Skeletal muscle satellite cell (primary cell): ENCODE measurements around the gene PNPLA5.

Experiments
- H3K27me3 ChIP-seq: 2 replicates; pipeline ENCODE4 v1.7.0; 2013; ENCODE audit warnings: low read length; ENCODE audit not compliant: control insufficient read depth, insufficient read depth
- H3K36me3 ChIP-seq: 2 replicates; pipeline ENCODE4 v1.7.0; 2013; ENCODE audit warnings: mild to moderate bottlenecking, control low read depth, low read length; ENCODE audit not compliant: insufficient read depth
- H3K4me1 ChIP-seq: 2 replicates; pipeline ENCODE4 v1.7.0; 2013; ENCODE audit warnings: low read length; ENCODE audit not compliant: control insufficient read depth, insufficient read depth
- H3K4me2 ChIP-seq: 2 replicates; pipeline ENCODE4 v1.7.0; 2013; ENCODE audit warnings: mild to moderate bottlenecking, low read length
- H3K4me3 ChIP-seq: 2 replicates; pipeline ENCODE4 v1.7.0; 2013; ENCODE audit warnings: low read length
- H3K9ac ChIP-seq: 2 replicates; pipeline ENCODE4 v1.7.0; 2013; ENCODE audit warnings: mild to moderate bottlenecking, low read depth, low read length, moderate library complexity
- H3K9me3 ChIP-seq: replicated peaks from 2 replicates; pipeline ENCODE4 v1.7.0; 2013; ENCODE audit warnings: mild to moderate bottlenecking, control low read depth, low read length

Gene PNPLA5

GRCh38 chr22:43850529-43850928, 41.3 kb downstream of the PNPLA5 start:
- no peaks in the 10 kb centered on the region for H3K4me1 ChIP-seq
- H3K27me3 ChIP-seq = peaks cover 52% of the 10 kb centered on the region
- H3K36me3 ChIP-seq = no peaks in the 10 kb centered on the region
- no peaks in the 10 kb centered on the region for H3K9me3 ChIP-seq
- no peak overlapping the region for H3K9ac ChIP-seq
- H3K4me3 ChIP-seq = no peak overlapping the region
- no peak overlapping the region for H3K4me2 ChIP-seq

DNA sequence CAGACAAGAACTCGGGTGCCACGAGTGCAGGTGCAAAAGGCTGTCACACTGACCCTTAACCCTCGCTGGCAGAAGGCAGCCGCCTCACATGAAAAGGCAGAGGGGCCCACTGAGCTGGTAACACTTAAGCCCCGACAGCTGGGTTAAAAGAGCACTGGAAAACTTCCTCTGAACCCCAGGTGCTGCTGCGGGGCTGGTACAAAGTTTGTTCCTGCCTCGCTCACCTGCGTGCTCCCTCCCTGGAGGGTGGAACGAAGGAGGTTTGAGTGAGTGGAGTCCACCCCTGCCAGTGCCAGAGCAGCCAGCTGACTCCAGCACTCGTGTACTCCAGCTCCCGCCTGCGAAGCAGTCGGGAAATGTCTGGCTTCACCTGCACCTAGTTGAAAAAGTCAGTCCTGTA, 42.1 kb downstream of the PNPLA5 start:
- Histone ChIP-seq H3K4me1 (no peaks in the 10 kb centered on the region), H3K9ac (no peak overlapping the region), H3K4me3 (no peak overlapping the region), H3K4me2 (no peak overlapping the region), H3K9me3 (no peaks in the 10 kb centered on the region), H3K36me3 (no peaks in the 10 kb centered on the region), H3K27me3 (peaks cover 57% of the 10 kb centered on the region)

DNA sequence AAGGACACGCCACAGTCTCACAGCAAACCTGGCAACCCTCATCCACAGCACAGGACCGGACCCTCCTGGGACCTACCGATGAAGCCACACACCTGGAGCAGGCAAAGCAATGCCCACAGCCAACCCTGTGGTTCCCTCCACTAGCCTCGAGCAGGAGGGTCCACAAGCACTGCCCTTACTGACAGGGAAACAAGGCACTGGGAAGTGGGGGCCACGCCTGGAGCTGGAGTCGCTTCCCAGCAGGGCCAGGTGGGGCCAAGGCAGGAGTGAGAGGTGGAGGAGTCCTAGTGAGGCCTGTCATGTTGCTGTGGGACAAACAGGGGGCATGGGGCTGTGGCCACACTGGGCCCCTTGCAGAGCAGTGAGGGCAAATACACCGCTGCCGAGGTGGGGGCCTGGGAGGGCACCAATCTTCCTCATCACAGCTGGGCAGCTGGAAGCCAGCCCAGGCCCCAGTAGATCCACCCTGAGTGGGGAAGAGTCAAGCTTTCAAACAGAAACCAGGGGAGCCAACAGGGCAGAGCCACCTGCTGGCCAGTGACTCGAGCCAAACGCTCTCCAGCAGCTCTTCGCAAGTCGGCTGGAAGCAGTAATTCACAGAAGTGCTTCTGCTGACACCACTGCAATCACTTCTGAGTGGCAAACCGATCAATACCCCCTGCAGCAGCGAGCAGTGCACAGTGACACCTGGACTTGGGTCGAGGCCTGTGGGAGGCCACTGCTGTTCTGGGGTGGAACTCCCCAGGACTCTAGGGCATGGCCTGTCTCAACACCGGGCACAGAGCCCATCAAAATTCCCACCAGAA, 43.2 kb downstream of the PNPLA5 start:
- Histone ChIP-seq H3K4me2 (no peak overlapping the region), H3K9me3 (no peaks in the 10 kb centered on the region), H3K4me1 (no peaks in the 10 kb centered on the region), H3K27me3 (peaks cover 65% of the 10 kb centered on the region), H3K4me3 (no peak overlapping the region), H3K36me3 (no peaks in the 10 kb centered on the region), H3K9ac (no peak overlapping the region)

DNA sequence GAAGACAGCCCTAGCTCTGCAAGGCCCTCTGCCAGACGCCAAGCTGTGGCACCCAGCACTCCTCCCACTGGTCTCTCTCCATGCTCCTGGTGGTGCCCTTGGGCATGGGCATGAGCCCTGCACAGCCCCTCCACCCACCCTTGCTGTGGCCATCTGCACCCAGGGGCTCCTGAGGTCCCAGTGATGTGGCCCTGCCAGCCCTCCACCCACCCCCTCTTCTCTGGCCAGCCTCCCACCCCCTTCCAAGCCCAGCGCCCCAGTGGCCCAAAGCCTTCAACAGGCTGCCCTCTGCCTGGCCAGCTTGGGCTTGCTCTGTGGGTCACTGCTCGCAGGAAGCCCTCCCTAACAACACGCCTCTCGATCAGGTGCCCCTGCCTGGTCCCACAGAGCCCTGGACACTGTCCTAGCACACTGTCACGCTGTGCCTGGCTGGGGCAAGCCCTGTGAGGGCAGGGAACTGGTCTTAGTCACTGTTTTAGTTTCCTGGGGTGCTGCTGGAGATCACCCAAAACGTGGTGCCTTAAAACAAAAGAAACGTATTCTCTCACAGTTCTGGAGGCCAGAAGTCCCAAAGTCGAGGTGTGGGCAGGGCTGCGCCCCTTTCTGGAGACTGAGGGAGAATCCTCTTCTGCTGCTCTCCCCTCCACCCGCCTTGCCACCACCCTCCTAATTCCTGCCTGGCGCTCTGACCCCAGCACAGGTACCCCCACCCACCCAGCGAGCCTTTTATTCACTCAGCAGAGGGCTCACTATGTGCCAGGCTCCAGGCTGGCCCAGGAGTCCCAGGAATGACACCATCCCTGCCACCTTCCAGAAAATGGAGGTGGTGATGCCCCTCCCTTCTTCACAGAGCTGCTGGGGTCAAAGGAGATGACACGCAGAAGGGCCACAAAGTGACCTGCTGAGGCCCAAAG, 44.2 kb downstream of the PNPLA5 start:
- Histone ChIP-seq H3K9ac (no peak overlapping the region), H3K36me3 (no peaks in the 10 kb centered on the region), H3K27me3 (peaks cover 65% of the 10 kb centered on the region), H3K4me3 (no peak overlapping the region), H3K4me2 (no peak overlapping the region), H3K9me3 (no peaks in the 10 kb centered on the region), H3K4me1 (no peaks in the 10 kb centered on the region)

DNA sequence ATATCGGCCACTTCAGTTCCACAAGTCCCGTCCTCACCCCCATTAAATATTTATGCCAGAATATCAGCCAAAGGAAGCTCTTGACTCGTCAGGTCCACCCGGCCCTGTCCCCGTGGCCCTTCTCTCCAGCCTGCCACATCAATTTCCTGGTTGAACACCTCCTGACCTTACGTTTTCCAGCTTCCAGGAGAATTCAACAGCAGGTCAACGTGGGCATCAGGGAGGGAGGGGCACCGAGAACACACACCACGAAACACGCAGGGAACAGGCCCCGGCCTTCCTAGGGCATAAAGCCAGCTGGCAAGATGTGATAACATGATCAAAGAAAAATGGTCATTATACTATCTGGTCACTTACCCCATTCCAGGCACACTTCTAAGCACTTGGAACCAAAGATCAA, 44.8 kb downstream of the PNPLA5 start:
- Histone ChIP-seq H3K27me3 (peaks cover 65% of the 10 kb centered on the region), H3K9me3 (no peaks in the 10 kb centered on the region), H3K4me3 (no peak overlapping the region), H3K4me2 (no peak overlapping the region), H3K36me3 (no peaks in the 10 kb centered on the region), H3K9ac (no peak overlapping the region), H3K4me1 (no peaks in the 10 kb centered on the region)

DNA sequence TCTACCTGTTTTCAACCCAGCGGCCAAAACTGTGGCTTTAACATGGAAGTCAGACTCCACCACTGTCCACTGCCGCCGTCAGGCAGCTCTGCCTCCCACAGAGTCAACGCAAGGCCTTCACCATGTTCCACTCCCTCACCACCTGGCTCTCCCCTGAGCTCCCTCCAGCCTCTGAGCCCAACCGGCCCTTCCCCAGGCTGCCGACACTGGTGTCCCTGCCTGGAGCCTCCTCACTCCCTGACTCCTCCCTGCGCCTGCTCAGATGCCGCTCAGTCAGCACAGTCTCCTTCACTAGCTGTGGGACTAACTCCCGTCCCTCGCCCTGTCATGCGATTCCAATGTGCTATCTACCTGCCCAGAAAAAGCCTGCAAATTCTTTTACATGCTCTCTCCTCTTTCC, 45.8 kb downstream of the PNPLA5 start:
- no peak overlapping the region for H3K9ac ChIP-seq
- no peaks in the 10 kb centered on the region for H3K36me3 ChIP-seq
- no peak overlapping the region for H3K4me3 ChIP-seq
- H3K9me3 ChIP-seq = no peaks in the 10 kb centered on the region
- no peak overlapping the region for H3K4me2 ChIP-seq
- peaks cover 59% of the 10 kb centered on the region for H3K27me3 ChIP-seq
- H3K4me1 ChIP-seq = no peaks in the 10 kb centered on the region

DNA sequence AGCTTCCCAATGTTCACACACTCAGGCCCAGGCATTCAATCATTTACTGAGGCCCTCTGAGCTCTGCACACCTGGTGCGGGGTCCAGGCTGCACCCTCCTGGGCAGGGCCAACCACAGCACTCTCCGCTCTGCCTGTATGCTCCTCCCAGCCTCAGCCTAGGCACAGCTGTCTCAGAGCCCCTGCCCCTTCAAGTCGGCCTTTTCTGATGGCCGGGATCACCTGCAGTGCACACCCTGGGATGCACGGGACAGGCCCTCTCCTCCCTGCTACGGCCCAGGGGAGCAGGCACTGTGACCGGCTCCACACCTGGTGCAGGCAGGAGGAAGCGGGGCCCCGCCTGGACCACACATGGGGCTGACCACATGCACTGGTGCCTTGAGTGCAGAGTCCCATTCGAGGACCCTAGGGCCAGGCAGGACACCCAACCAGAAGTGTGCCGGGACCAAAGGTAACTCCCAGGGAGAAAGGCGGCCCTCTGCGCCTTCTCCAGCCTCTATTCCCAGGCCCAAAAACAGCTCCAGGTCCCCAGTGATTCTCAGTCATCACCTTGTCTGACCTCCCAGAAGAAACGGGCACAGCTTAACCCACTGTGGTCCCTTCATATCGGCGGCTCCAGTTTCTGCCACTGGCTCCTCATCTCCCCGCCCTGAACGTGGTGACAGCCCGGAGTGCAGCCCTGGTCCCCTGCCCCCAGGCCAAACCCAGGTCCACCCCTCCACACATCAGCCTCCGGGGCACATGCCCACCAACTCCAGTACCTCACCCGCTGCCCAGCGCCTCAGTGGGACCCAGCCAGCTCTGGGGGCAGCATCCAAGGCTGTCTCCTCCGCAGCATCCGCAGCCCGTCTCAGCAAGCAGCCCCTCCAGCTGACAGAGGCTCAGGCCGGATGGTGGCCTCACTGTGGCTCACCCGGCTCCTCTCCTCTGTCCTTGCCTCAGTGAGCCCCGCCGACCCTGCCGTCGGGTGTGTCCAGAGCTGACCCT, 47.0 kb downstream of the PNPLA5 start:
- no peak overlapping the region for H3K4me2 ChIP-seq
- no peaks in the 10 kb centered on the region for H3K4me1 ChIP-seq
- no peaks in the 10 kb centered on the region for H3K9me3 ChIP-seq
- H3K9ac ChIP-seq = no peak overlapping the region
- peaks cover 48% of the 10 kb centered on the region for H3K27me3 ChIP-seq
- no peaks in the 10 kb centered on the region for H3K36me3 ChIP-seq
- no peak overlapping the region for H3K4me3 ChIP-seq

GRCh38 chr22:43843783-43844530, 47.9 kb downstream of the PNPLA5 start:
- Histone ChIP-seq H3K4me3 (no peak overlapping the region), H3K4me1 (no peaks in the 10 kb centered on the region), H3K27me3 (peaks cover 39% of the 10 kb centered on the region), H3K36me3 (no peaks in the 10 kb centered on the region), H3K9ac (no peak overlapping the region), H3K9me3 (no peaks in the 10 kb centered on the region), H3K4me2 (no peak overlapping the region)

DNA sequence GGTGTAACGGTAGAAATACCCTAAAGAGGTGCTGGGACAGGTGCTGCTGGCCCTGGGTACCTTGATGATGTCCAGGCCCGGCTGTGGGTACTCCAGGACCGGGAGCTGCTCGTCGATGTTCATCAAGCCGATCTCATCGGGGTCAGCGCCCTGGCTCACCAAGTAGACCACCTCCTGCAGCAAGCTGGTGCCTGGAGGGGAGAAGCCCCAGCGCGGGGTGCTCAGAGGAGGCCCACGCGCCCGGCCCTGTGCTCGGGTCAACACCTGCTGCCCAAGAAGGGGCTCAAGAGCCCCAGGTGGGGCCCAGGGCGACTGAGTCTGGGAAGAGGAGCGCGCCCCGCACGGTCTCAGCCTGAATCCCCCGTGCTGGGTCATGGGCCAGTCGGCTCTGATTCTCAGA, 50.1 kb downstream of the PNPLA5 start:
- no peak overlapping the region for H3K4me2 ChIP-seq
- no peaks in the 10 kb centered on the region for H3K36me3 ChIP-seq
- no peak overlapping the region for H3K9ac ChIP-seq
- peaks cover 37% of the 10 kb centered on the region for H3K27me3 ChIP-seq
- H3K9me3 ChIP-seq = no peaks in the 10 kb centered on the region
- H3K4me3 ChIP-seq = no peak overlapping the region
- H3K4me1 ChIP-seq = no peaks in the 10 kb centered on the region

DNA sequence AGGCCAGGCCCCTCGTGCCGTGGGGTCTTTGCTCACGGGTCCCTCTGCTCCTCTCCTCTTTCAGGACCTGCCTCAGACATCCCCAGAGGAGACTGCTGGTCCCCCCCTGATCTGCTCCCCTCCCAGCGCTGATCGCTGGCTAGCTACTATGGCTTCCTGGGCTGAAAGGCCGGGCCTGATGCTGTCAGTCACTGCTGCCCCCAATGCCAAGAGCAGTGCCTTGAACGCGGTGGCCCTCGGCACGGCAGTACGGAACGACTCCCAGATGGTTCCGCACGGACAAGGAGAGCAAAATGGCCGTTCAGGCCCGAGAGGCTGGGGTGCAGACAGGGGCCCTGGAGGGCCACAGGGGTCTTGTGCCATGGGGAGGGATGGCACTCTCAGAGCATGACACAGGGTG, 51.0 kb downstream of the PNPLA5 start:
- Histone ChIP-seq H3K36me3 (no peaks in the 10 kb centered on the region), H3K4me3 (no peak overlapping the region), H3K9me3 (no peaks in the 10 kb centered on the region), H3K27me3 (peaks cover 29% of the 10 kb centered on the region), H3K4me1 (no peaks in the 10 kb centered on the region), H3K4me2 (no peak overlapping the region), H3K9ac (no peak overlapping the region)
